Amniotic epithelial cell (primary cell): ENCODE data around the gene ZNF140.

ENCODE experiments used
- DNase-seq: peaks from one replicate; pipeline ENCODE4 v3.0.0-alpha.2; 2010; ENCODE audit warnings: low read depth

Gene ZNF140

DNA sequence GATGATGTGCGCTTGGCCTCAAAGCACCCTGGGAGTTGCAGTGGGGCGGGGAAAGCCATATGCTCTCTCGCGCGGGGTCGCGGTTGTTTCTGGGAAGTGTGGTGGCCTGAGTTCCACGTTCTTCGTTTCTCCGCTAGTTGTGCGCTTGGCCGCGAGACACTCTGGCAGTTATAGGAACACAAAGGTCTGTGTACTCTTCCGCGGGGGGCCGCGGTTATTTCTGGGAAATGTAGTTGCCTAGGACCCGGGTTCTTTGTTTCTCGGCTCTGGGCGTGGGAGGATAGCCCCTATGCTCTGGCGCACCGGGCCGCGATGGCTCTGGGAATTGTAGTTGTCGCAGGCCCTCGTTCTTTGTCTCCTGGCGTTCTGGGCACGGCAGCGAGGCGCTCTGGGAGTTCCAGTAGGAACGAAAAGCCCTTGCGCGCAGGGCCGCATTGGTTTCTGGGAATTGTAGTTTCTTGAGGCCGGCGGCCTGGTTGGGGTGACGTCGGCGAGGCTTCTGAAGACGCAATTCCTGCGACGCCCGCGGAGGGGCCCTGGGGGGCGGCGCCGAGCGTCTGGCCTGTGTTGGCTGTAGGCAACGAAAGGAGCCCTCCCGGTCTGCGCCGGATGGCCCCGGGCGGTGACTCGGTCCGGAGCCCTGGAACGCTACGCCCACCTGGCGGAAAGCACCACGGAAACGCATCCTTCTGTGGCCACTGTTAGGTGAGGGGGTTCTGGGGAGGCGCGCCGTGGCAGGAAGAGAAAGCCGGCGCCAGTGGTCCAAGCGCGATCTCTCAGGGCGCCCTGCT lies at the start of gene ZNF140:
TSS of gene ZNF140 (plus strand) at position 556 of the 791 bp plus-strand sequence. CDS start 398 bp downstream, outside the sequence.
- DNase-seq: peak; percentile 97

DNA sequence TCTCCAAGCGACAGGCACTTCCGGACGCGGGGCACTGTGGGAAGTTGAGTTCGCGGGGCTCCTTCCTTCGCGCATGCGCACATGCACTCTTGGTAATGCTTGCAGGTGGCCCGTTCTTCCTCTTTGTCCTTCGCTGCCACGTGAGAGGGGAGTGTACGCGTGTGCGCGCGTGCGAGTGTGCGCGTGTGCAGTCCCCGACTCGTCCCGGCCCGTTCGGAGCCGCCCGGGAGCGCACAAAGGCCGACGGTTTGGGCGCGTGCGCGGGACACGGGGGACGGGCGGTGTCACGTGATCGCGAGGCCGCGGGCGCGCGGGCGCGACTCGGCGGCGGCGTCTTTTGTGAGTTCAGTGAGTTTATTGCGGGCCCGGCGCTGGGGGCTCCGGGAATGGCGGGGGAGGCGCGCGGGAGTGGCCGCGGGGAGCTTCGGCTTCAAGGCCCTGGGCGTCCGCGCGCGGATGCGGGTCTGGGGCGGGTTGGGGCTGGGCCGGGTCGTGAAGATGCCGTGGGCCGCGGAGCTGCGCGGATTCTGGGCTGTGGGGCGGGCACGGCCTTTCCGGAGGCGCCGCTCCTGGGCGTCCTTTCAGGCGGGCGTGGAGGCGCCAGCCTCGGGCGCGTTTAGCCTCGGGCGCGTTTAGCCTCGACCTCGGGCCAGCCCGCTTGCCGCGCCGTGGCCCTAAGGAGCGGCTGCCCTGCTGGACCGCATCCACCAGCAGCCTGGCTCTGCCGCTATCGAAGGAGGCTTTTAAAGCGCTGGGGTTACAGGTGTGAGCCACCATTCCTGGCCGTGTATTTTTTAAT lies 43.3 kb upstream of the ZNF140 start, which contains the start of gene ZNF84:
TSS of gene ZNF84 (plus strand) at position 303 of the 799 bp plus-strand sequence. CDS start 3,959 bp downstream, outside the sequence.
- peak; percentile 98 for DNase-seq

GRCh38 chr12:133038118-133038709 lies 42.5 kb upstream of the ZNF140 start:
- no peak for DNase-seq

DNA sequence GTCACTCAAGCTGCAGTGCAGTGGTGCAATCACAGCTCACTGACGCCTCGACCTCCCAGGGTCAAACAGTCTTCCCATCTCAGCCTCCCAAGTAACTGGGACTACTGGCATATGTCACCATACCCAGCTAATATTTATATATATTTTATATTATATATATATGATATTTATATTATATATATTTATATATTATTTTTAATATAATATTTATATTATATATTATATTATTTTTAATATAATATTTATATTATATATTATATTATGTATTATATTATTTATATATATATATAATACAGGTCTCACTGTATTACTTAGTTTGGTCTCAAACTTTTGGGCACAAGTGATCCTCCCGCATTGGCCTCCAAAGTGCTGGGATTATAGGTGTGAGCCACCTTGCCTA lies 34.0 kb upstream of the ZNF140 start:
- no peak for DNase-seq

GRCh38 chr12:133057446-133057845 lies 23.3 kb upstream of the ZNF140 start:
- peak; percentile 24 for DNase-seq

- DNase-seq: peak; percentile 10
These were observed 22.3 kb upstream of the ZNF140 start for GRCh38 chr12:133058203-133059113.

GRCh38 chr12:133061954-133062353 lies 18.8 kb upstream of the ZNF140 start:
- DNase-seq: no peak

DNA sequence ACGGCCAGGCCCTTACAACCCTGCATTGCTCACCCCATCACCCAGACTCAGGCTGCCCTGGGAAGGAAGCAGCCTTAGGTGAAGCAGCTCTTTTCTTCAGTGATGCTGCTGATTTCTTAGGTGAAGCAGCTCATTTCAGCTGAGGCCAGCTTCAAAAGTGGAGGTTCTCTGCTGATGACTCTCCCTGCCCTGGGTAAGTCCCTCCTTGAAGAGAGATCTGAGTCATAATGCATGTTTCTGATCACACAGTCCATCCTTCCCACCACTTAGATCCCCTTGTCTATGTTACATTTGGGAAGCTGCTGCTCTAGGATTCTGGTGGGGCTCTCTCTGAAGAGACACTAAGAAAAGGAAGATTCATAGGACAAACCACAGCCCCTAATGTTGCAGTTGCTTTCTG lies 17.2 kb upstream of the ZNF140 start:
- DNase-seq: no peak

- DNase-seq: no peak
These were observed 6.9 kb upstream of the ZNF140 start for GRCh38 chr12:133073836-133074235.

DNA sequence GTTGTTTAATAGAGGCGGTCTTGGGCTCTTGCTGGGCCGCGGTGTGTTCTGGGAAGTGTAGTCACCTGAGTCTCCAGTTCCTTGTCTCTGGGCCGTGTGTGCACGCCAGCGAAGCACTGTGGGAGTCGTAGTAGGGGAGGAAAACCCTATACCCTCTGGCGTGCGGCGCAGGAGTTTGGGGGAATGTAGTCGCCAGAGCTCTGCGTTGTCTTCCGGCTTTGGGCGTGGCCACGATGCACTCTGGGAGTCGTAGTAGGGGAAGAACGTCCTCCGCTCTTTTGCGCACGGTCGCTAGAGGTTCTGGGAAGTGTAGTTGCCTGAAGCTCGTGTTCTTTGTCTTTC lies 726 bp upstream of the ZNF140 start:
- peak; percentile 100 for DNase-seq

GRCh38 chr12:133081159-133081780 lies 547 bp downstream of the ZNF140 start:
- no peak for DNase-seq

DNA sequence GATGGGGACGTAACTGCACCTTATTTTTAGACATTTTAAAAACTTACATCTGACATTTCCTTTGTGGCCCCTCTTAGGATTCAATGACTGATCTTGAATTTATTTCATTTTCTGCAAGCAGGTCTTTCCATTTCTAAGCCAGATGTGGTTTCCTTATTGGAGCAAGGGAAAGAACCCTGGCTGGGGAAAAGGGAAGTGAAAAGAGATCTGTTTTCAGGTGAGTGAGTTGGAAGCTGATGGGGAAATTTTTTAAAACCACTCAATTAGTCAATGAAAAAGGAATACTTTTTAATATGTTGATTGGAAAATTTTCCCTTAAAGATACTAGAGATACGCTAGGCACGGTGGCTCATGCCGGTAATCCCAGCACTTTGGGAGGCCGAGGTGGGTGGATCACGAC lies 2.6 kb downstream of the ZNF140 start:
- DNase-seq: no peak

DNA sequence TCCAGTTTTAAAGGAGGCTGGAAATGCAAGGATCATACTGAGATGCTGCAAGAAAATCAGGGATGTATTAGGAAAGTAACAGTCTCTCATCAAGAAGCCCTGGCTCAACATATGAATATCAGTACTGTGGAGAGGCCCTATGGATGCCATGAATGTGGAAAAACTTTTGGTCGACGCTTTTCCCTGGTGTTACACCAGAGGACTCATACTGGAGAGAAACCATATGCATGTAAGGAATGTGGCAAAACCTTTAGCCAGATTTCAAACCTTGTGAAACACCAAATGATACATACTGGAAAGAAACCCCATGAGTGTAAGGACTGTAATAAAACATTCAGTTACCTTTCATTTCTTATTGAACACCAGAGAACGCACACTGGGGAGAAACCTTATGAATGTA lies 24.9 kb downstream of the ZNF140 start:
- DNase-seq: peak; percentile 28

GRCh38 chr12:133106253-133106652 lies 25.5 kb downstream of the ZNF140 start:
- peak; percentile 38 for DNase-seq

DNA sequence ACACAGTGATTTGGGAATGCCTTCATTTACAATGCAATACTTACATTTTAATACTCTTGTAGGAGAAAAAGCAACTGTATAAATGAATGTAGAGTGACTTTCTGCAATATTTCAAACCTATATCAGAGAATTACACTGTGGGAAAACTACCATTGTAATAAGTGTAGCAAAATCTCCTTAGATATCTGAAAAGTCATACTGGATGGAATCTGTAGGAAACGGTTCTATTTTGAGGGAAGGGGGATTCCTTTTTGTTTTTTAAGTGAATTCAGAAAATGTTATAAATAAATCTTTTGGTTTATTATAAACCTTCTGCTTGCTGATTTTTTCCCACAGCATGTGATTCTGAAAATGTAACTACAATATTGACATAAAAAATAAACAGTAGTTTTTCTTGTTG lies 26.4 kb downstream of the ZNF140 start:
- DNase-seq: no peak

- no peak for DNase-seq
These were observed 27.4 kb downstream of the ZNF140 start for GRCh38 chr12:133108150-133108549.

DNA sequence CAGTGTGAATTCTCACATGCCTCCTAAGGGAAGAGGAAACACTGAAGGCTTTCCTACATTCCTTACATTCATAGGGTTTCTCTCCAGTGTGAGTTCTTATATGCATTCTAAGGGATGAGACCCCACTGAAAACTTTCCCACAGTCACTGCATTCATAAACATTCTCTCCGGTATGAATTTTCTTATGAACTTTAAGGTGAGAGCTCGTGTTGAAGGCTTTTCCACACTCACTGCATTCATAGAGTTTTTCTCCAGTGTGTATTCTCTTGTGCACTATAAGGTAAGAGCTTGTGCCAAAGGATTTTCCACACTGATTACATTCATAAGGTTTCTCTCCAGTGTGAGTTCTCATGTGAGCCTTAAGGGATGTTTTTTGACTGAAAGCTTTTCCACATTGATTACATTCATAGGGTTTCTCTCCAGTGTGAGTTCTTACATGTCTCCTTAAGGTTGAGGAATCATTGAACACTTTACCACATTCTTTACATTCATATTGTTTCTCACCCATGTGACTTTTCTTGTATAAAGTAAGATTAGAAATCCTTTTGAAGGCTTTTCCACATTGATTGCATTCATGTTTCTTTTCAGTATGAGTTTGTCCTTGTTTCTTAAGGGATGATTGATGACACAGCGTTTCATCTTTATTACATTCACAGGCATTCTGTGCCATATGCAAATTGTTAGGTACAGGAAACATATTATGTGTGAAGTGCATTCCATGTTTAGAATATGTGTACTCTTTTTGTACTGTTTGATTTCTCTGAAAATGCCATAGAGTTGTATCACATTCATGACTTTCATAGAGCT lies 39.9 kb downstream of the ZNF140 start:
- DNase-seq: peak; percentile 12

- no peak for DNase-seq
These were observed 44.0 kb downstream of the ZNF140 start for GRCh38 chr12:133124674-133125073.

DNA sequence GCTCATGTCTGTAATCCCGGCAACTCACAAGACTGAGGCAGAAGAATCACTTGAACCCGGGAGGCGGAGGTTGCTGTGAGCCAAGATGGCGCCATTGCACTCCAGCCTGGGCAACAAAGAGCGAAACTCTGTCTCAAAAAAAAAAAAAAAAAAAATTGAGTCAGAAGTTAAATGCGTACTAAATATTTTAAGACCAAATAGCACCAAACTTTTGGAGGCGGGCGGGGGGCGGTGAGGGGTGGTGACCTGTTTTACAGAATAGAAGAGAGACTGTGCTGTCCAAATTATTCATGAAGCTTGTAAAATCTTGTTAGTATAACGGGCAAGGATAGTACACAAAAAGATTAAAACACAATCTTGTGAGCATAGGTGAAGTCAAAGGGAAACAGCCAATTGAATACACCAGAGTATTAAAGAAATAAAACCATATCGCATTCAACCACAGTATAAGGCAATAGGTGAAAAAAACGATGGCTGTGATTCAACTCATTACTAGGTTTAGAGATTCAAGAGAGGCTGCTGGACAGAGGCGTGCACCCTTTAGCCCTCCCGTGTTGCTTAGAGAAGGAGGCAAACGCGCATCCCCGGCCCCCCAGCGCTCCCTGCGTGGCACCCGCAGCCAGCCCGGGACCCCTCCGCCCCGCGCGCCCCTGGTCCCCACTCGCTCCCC lies 48.8 kb downstream of the ZNF140 start:
- DNase-seq: peak; percentile 51
